Fibroblast of skin of abdomen (primary cell): Measurements from ENCODE around the gene HLCS.

Experiments used
- DNase-seq: peaks from one replicate; pipeline ENCODE4 v3.0.0-alpha.2; 2013

The HLCS gene

DNA sequence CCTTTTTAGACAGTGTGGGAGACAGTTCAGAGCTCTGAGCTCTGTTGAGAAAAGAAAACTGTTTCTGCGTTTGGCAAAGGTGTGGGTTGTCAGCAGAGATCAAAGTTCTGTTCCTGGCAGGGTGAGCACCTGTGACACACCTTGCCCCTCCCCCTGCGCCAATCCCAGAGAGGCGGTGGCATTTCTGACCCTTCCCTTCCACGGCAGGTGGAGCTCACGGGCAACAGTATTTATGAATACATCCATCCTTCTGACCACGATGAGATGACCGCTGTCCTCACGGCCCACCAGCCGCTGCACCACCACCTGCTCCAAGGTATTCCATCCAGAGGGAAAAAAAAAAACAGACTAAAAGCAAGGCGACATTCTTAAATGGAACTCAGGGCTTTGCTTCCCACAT, 246.9 kb downstream of the HLCS start:
- DNase-seq = no peak

DNA sequence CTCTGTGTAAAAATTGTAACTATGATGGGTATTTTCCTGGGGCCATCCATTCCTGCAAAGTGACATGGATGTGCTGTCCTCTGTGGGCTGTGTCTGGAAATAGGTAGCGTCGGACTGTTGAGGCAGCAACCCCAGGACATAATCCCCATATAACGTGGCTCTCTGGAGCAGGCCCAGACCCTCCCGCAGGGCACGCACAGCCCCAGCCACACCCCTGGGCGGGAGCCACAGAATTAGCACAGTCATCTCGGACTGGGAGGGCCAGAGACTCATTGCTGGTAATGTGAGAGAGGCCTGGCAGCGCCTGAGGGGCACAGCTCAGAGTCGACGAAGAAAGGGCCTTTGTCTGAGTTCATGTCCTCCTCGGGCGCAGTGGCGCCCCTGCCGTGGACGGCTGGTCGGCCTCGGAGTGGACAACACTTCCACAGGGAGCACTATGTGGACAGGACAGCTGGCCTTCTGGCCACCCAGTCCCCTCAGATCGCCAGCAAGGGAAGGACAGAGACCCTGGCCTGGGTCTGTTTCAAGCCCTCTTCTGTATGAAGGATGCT, 247.4 kb downstream of the HLCS start:
- DNase-seq = no peak

DNA sequence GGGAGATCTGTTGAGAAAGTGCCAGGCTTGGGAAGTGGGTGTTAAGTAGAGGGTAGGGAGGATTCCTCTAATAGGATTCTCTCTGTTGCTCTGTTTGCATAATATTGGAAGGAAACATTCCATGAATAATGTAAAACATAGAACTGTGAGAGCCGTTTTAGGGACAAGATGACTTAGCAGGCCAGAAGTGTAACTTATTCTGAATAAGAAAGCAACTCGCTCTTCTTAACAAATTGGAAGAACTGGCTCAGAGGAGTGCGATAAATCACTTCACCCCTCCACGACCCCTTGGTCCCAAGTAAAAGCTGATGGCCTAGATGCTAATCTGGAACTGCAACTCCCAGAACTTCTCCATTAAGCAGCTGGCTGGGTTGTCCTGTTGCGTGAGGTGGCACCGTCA, 248.5 kb downstream of the HLCS start:
- DNase-seq = no peak

DNA sequence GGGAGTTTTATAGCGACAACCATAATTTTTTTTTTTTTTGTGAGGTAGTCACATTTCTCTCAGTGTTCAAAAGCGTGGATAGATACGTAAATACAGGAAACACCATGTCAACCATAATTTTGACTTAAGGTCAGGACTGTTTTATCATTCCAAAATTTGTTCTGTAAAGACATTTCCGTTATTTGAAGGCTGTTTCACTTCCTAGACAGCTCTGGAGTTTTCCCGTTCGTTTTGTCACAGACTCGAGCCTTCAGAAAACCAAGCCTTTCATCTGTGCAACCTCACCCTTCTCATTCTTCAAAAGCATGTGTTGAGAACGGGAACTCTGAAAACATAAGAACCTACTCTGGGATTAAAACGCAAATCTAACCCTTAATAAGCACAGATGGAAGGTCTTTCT, 249.6 kb downstream of the HLCS start:
- no peak for DNase-seq

DNA sequence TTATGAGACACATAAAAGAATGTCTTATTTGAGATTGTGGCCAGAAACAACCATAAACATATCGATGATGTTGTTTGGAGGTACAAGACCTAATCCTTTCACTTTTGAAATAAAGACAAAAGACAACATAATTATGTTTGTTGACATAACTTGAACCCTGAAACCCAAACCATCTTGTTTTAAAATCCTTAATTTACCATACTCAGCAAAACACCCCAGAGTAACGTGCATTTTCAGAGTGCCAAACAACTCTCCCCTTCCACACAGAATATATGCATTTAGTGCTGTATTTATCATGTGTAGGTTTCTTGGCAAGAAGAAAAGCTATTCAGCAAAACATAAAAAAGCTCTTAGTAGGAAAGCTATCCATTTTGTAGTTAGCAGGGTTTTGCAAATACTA, 250.1 kb downstream of the HLCS start:
- DNase-seq = no peak

DNA sequence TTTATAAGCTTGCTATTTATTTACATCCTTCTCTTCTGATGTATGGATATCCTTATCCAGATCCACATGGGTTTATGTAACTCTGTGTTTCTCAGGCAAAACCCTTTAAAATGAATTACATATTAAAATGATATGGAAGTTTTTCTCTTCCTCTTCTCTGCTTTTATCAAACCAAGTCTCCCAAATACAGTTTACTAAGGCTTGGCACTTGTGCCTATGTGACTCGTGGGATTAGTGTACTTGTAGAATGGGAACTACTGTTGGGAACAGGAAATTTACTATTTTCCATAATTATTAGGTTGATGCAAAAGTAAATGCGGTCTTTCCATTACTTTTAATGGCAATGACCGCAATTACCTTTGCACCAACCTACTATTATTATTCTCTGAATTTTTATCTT, 252.7 kb downstream of the HLCS start:
- DNase-seq = no peak

DNA sequence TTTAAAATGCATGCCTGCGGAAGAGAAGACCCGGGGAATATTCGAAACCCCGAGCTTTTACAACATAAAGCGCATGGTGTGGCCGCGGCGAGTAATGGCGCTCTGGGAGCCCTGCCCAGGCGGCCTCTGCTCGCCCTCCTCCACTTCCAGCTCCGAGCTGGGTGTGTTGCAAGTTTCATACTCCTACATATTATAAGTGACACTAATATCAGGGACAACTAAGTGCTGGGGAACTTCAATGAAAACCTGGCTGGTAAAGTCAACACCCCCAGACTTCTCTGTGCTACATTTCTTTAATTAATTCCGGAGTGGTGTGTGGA, 255.8 kb downstream of the HLCS start:
- no peak for DNase-seq

DNA sequence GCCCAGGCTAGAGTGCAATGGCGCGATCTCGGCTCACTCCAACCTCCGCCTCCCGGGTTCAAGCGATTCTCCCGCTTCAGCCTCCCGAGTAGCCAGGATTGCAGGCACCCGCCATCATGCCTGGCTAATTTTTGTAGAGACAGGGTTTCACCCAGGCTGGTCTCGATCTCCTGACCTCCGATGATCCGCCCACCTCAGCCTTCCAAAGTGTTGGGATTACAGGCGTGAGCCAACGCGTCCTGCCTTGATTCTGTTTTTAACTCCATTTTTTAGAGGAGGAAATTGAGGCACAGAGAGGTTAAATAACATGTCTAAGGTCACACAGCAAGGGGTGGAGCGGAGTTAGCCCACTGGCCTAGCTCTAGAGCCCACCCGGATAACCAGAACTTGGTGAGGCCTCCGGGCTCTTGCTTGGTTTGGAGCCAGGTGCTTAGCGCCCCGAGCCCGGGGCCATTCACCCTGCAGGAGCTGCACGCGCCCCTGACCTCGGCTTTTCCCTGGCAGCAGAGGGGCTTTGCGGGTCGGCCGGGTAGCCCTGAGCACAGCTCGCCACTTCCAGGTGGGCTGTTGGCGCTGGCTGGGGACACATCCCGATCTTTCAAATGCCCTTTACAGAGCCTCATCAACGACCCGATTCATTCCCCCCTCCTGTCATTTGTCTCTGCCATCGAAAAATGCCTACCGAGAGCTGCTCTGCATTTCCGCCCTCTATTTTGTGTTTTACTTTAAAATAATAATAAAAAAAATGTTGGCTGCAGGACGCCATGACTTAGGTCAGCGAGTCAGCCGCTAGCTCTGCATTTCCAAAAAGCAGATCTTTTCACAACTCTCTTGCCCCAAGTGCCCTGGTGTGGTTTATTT, 256.4 kb downstream of the HLCS start:
- no peak for DNase-seq

DNA sequence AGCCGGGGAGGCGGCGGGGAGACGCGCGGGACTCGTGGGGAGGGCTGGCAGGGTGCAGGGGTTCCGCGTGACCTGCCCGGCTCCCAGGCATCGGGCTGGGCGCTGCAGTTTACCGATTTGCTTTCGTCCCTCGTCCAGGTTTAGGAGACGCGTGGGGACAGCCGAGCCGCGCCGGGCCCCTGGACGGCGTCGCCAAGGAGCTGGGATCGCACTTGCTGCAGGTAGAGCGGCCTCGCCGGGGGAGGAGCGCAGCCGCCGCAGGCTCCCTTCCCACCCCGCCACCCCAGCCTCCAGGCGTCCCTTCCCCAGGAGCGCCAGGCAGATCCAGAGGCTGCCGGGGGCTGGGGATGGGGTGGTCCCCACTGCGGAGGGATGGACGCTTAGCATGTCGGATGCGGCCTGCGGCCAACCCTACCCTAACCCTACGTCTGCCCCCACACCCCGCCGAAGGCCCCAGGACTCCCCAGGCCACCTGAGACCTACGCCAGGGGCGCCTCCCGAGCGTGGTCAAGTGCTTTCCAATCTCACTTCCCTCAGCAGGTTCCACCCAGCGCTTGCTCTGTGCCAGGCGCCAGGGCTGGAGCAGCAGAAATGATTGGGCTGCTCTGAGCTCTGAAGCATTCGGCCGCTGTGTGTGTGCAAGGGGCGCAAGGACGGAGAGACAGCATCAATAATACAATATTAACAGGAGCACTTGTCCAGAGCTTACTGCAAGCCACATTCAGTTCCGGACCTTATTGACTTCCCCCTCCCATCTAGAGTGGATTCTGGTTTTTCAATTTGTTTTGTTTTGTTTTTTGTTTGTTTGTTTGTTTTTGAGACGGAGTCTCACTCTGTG, 257.2 kb downstream of the HLCS start:
- DNase-seq = no peak

DNA sequence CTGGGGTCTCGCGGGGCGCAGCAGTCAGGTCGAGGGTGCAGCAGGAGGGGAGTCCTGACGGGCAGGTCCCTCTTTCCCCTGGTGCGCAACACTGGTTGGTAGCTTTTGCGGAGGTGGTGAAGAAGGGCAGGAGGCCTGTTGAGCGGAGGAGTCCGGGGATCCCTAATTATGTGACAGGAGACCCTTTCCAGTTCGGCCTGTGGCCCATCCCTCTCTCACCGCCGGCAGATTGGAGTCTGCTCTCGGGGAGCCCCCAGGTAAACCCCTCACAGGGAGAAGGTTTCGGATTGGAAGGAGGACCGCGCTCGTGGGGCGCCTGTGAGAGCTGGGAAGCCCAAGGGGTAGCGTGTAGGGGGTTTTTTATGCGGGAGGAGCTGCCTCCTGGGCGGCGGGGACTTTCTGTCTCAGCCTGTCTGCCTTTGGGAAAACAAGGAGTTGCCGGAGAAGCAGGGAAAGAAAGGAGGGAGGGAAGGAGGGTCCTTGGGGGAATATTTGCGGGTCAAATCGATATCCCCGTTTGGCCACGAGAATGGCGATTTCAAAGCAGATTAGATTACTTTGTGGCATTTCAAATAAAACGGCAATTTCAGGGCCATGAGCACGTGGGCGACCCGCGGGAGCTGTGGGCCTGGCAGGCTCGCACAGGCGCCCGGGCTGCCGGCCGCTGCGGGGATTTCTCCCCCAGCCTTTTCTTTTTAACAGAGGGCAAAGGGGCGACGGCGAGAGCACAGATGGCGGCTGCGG, 258.0 kb downstream of the HLCS start:
- DNase-seq = no peak

DNA sequence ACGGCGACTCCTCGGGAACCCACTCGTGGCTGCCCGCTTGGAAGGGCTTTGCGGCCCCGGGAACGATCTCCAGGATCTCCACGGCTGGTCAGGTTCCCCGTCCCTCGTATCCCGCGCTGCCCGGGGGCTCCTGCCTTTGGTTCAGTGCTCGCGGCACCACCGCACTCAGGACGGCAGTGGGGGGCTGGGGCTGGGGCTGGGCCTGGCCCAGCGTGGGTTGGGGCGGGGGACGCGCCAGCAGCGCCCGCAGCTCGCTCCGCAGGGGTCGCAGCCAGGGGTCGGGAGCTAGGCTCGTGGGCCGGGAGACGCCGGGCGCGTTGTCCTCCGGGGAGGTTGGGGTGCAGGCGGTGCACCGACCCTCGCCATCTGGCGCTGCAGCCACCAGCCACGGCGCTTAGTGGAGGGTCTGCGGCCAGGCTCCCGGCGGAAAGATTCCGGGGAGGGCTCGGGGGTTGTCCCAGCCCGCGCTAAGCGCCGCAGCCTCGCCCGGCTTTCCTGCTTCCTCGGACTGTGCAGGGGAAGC, 258.6 kb downstream of the HLCS start:
- no peak for DNase-seq

DNA sequence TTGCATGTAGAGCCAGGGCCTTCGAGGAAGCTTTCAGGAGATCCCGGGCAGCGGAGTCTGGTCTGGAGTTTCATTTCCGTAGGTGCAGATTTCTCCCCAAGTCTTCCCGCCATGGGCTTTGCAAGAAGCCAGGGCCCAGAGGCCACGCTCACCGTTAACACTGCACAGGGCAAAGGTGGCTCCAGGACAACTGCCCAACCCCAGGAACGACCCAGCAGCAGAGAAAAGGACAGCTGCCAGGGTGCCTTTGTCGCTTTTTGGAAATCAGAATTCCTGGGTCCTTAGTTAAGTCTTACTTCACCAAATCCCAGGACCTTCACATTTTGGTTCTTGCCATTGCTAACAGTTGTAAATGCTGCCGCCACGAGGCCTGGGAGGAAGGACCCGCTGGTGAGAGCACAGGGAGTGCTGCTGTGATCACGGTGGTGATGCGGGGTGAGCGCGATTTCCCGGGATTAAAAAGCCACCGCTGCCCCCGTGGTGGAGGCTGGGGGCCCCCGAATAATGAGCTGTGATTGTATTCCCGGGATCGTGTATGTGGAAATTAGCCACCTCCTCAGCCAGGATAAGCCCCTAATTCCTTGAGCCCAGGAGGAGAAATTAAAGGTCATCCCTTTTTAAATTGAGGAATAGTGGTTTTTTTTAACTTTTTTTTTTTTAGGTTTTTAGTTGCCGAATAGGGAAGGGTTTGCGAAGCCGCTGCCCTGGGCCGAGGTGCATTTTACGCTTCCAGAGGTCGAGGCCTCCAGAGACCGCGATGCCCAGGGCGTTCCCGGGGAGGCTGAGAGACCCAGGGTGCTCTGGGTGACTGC, 259.3 kb downstream of the HLCS start:
- no peak for DNase-seq

DNA sequence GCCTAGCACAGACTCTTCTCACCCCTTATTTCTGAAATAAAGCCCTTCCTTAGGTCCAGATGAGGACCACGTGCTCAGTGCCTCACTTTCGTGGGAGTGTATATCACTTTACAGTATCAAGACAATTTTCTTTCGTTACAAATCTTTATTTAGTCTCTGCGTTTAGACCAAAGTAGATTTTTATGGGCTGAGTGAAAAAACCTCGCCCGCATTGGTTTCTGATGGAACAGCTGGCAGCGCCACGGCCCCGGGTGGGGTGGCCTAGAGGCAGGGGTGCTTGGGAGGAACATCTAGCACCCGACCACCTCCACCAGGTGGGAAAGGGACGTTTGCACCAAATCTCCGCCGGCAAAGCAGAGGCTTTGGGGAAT, 260.0 kb downstream of the HLCS start:
- DNase-seq = no peak

DNA sequence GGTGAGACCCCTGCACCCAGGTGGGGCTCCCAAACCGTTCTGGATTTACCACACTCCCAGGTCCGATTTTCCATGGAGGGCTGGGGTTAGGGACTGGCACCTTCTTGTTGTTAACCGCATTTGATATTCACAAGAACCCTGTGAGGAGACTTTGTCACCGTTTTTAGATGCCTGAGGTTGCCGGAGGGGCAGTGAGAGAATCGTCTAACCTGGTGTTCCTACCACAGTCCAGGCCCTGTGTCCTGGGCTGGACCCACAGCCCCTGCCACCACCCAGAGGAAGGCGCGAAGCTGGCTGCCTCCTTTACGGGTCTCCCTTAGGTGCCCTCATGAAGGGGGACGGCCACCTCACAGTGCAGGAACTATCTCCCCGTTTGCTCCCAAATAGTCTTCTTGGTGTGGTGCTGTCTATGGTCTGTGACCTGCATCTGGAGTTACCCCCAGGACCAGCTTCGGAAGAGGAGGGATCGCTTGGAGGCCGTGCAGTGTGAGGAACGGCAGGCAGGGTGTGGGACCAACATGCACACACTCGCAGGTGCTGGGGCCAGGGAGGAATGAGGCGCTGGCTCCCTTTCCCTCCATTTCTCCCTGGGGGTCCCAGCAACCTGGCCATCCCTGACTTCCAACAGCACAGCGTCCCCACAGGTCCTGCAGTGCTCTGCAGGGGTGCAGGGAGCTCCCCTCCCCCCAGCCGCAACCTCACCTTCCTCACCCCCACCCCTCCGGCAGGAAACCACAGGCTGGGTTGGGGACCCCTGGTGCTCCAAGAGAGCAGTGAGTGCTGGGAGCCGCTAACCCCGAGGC, 260.6 kb downstream of the HLCS start:
- DNase-seq = no peak

DNA sequence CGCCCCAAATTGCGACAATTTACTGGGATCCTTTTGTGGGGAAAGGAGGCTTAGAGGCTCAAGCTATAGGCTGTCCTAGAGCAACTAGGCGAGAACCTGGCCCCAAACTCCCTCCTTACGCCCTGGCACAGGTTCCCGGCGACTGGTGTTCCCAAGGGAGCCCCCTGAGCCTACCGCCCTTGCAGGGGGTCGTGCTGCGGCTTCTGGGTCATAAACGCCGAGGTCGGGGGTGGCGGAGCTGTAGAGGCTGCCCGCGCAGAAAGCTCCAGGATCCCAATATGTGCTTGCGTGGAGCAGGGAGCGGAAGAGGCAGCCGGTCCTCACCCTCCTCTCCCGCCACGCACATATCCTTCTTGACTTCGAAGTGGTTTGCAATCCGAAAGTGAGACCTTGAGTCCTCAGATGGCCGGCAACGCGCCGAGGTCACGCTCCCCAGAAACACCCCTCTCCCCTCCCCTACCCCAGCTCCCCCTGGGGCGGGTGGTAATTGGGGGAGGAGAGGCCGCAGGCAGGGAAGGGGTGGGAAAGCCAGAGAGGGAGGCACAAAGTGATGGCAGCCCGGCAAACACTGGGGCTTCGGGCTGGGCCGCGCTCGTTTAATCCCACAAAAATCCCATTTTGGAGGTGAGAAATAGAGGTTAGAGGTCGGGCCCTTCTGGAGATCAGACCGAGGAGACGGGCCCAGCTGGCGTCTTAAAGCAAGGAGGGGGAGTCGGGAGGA, 261.4 kb downstream of the HLCS start:
- DNase-seq = no peak

DNA sequence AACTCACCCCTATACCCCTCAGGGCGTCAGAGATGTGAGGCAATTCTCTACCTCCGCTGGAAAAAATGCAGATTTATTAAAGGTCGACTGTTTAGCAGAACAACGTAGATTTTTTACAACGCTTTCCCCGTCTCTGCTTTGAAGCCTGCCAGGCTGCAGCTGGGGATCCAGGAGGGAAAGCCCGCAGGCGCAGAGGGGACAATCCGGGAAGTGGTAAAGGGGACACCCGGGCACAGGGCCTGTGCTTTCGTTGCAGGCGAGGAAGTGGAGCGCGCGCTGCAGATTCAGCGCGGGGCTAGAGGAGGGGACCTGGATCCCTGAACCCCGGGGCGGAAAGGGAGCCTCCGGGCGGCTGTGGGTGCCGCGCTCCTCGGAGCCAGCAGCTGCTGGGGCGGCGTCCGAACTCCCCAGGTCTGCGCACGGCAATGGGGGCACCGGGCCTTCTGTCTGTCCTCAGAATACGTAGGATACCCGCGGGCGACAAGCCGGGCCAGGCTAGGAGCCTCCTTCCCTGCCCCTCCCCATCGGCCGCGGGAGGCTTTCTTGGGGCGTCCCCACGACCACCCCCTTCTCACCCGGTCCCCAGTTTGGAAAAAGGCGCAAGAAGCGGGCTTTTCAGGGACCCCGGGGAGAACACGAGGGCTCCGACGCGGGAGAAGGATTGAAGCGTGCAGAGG, 262.1 kb downstream of the HLCS start:
- no peak for DNase-seq

DNA sequence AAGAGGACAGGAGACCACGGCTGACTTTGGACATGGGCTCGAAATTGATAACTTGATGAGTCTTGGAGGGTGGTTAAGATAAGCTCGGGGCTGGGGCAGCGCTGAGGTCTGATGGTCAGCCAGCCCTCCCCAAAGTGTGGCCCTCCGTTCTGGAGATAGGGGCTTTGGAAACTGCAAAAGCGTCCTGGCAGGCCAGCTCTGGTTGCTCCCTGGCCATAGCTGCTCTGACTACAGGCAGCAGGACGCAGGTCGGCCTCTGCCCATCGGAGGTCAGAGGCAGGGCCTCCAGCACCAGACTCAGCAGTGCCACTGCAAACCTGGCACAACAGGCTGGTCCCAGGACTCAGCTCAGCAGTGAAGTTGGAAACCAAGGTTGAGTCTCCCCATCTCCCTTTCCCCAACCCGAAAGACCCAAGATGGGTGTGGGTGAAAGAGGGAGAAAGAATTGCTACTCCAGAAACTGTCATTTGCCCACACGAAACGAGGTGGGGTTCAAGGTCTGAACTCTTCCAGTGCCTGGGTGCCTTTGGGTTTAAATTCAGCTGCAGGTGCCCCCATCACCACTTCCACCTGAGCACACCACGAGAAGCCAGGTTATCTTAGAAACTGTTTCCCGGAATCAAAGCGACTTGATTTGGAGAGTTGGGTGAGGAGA, 262.7 kb downstream of the HLCS start:
- DNase-seq = no peak

DNA sequence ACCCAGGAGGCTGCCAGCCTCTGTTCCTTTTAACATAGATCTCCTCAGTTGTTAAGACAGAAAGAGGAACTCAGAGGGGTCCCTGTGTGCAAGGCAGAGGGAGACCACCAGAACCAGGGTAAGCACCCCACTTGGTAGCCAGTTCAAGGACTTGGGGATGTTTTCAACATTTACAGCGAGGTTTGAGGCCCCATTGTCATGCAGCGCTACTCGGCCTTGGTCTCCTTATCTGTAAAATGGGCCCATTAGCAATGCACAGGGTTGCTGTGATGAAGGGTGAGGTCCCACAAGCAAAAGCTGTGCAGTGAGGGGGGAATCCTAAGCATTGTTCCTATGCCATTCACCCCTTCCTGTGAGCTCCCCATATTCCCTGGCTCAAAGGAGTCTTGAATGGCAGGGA, 263.3 kb downstream of the HLCS start:
- no peak for DNase-seq

DNA sequence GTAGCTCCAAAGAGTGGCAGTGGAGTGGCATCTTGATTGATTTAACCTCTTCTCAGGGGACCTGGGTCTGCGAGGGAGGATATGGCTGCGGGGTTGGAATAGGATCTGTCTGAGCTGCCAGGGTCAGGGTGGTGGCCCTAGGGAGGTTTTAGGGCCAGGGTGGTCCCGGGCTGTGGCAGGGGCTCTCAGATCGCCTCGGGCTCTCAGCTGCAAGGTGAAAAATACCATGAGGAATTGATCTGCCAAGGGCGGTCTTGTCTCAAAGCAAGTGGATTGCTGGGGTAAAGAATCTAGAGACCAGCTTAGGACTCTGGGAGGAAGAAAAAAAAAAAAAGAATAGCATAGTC, 263.9 kb downstream of the HLCS start:
- DNase-seq = no peak
